Measurements from ENCODE around the gene CCDC186. TPM values are rescaled to one million over a fixed set of nuclear protein-coding genes. Genes with fewer than 3 reads are reported as not detected.

CCDC186 gene
- total RNA-seq, 1 experiment from 2014 or later, result 14.3 TPM

- BruUV-seq (replicated peaks), result no TSS peak
- TF ChIP-seq EZH2 (IDR thresholded peaks at IDR 0.05; ENCODE audit: low read depth) (no peak), CTCF (conservative IDR thresholded peaks at IDR 0.05) (no peak)
- POLR2A ChIA-PET (ENCODE audit: unreplicated experiment), result no interaction called here
- CTCF ChIA-PET, result no interaction called here
- Histone ChIP-seq H2AFZ (no peak overlapping the region), H3K9me2 (ENCODE audit: insufficient read depth) (no peaks in the 10 kb centered on the region), H3K9me3 (ENCODE audit: insufficient read depth, low read depth) (no peaks in the 10 kb centered on the region), H3K27ac (no peak overlapping the region), H3K4me2 (no peak overlapping the region), H3K36me3 (ENCODE audit: low read depth) (no peaks in the 10 kb centered on the region), H4K20me1 (ENCODE audit: insufficient read depth) (no peaks in the 10 kb centered on the region), H3K4me3 (no peak overlapping the region), H3F3A (ENCODE audit: insufficient read depth, low read depth) (peaks cover 8% of the 10 kb centered on the region), H3K27me3 (ENCODE audit: insufficient read depth, low read depth) (no peaks in the 10 kb centered on the region), H3K4me1 (replicated peaks; ENCODE audit: insufficient read depth) (peaks cover 20% of the 10 kb centered on the region), H3K79me2 (ENCODE audit: low read depth) (no peaks in the 10 kb centered on the region)
- DNase-seq, result no peak
- intact Hi-C loops (cut with micrococcal nuclease; ENCODE audit: unreplicated experiment), result loop anchor here (10.0 kb wide), 1 partner anchor 95 kb away; no protein-coding TSS in a partner anchor
Observed at GRCh38 chr10:114179747-114180146, 5.7 kb upstream of the CCDC186 start.

- peaks cover 20% of the 10 kb centered on the region for H3K4me1 ChIP-seq (replicated peaks; ENCODE audit: insufficient read depth)
- TF ChIP-seq CTCF (conservative IDR thresholded peaks at IDR 0.05) (no peak), EZH2 (IDR thresholded peaks at IDR 0.05; ENCODE audit: low read depth) (no peak)
- CTCF ChIA-PET, result no interaction called here
- no peak within 1 kb of the TSS for H2AFZ ChIP-seq
- H3K36me3 ChIP-seq (ENCODE audit: low read depth), result no peaks in the 10 kb centered on the region
- no peaks in the 10 kb centered on the region for H4K20me1 ChIP-seq (ENCODE audit: insufficient read depth)
- no peaks in the 10 kb centered on the region for H3K9me2 ChIP-seq (ENCODE audit: insufficient read depth)
- H3K79me2 ChIP-seq (ENCODE audit: low read depth), result no peaks in the 10 kb centered on the region
- H3K27ac ChIP-seq, result no peak within 1 kb of the TSS
- intact Hi-C loops (cut with micrococcal nuclease; ENCODE audit: unreplicated experiment), result loop anchor here (10.0 kb wide), 1 partner anchor 96 kb away; no protein-coding TSS in a partner anchor
- H3F3A ChIP-seq (ENCODE audit: insufficient read depth, low read depth), result peaks cover 14% of the 10 kb centered on the region
- DNase-seq, result no peak
- no peak within 1 kb of the TSS for H3K4me3 ChIP-seq
- H3K27me3 ChIP-seq (ENCODE audit: insufficient read depth, low read depth), result no peaks in the 10 kb centered on the region
- no peak within 1 kb of the TSS for H3K4me2 ChIP-seq
- POLR2A ChIA-PET (ENCODE audit: unreplicated experiment), result interaction anchor here (0.7 kb wide), 1 partner anchor 34 kb away, joined by 5 read pairs; no protein-coding TSS in a partner anchor
- BruUV-seq (replicated peaks), result no TSS peak
- no peaks in the 10 kb centered on the region for H3K9me3 ChIP-seq (ENCODE audit: insufficient read depth, low read depth)
Observed at GRCh38 chr10:114179148-114179547, 5.1 kb upstream of the CCDC186 start, which contains the start of gene TDRD1. TSS of gene TDRD1 (plus strand) at chr10:114179353. CDS start at chr10:114187832, 8,479 bp downstream.

GRCh38 chr10:114176511-114176910 lies 2.5 kb upstream of the CCDC186 start:
- DNase-seq, result no peak
- Histone ChIP-seq H4K20me1 (ENCODE audit: insufficient read depth) (no peaks in the 10 kb centered on the region; the same call in 1 of the 2 replicates), H3K27me3 (ENCODE audit: insufficient read depth, low read depth) (no peaks in the 10 kb centered on the region), H3K4me2 (no peak overlapping the region), H3K79me2 (ENCODE audit: low read depth) (peaks cover 25% of the 10 kb centered on the region), H3F3A (ENCODE audit: insufficient read depth, low read depth) (peaks cover 14% of the 10 kb centered on the region), H2AFZ (no peak overlapping the region), H3K4me1 (replicated peaks; ENCODE audit: insufficient read depth) (peaks cover 30% of the 10 kb centered on the region), H3K4me3 (no peak overlapping the region), H3K9me3 (ENCODE audit: insufficient read depth, low read depth) (no peaks in the 10 kb centered on the region), H3K36me3 (ENCODE audit: low read depth) (no peaks in the 10 kb centered on the region), H3K27ac (no peak overlapping the region), H3K9me2 (ENCODE audit: insufficient read depth) (no peaks in the 10 kb centered on the region)
- ChIA-PET CTCF (no interaction called here), POLR2A (ENCODE audit: unreplicated experiment) (interaction anchor here (0.6 kb wide), 1 partner anchor 13 kb away, joined by 3 read pairs; no protein-coding TSS in a partner anchor)
- intact Hi-C loops (cut with micrococcal nuclease; ENCODE audit: unreplicated experiment), result loop anchor here (10.0 kb wide), 1 partner anchor 98 kb away; no protein-coding TSS in a partner anchor
- TF ChIP-seq CTCF (conservative IDR thresholded peaks at IDR 0.05) (no peak), EZH2 (IDR thresholded peaks at IDR 0.05; ENCODE audit: low read depth) (no peak)
- no TSS peak for BruUV-seq (replicated peaks)

Data from PC-9 (cell line).